ENCODE data around the gene BABAM2.

DNA sequence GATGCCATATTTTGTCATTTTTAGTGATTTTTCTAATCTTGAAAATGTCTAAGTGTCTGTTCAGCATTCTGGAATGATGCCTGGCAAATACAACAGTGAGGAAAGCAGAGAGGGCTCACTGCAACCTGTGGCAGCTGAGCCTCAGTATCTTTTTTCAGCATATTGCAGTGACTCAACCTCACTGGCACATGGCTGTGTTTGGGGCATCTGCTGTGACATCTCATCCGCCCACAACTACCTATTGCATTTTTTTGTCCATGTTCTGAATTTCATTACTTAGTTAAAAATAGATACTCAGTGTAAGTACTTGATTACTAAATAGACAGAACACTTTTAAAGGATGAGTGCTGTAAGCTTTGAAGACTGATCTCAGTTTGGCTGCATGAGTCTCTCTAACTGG lies 10.7 kb downstream of the BABAM2 start:
- no peak for TF ChIP-seq POLR2A (IDR thresholded peaks at IDR 0.05)
- TF ChIP-seq, protein P1, sequence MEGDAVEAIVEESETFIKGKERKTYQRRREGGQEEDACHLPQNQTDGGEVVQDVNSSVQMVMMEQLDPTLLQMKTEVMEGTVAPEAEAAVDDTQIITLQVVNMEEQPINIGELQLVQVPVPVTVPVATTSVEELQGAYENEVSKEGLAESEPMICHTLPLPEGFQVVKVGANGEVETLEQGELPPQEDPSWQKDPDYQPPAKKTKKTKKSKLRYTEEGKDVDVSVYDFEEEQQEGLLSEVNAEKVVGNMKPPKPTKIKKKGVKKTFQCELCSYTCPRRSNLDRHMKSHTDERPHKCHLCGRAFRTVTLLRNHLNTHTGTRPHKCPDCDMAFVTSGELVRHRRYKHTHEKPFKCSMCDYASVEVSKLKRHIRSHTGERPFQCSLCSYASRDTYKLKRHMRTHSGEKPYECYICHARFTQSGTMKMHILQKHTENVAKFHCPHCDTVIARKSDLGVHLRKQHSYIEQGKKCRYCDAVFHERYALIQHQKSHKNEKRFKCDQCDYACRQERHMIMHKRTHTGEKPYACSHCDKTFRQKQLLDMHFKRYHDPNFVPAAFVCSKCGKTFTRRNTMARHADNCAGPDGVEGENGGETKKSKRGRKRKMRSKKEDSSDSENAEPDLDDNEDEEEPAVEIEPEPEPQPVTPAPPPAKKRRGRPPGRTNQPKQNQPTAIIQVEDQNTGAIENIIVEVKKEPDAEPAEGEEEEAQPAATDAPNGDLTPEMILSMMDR (IDR thresholded peaks at IDR 0.05) = no peak

All from thyroid gland (tissue), 4 donors.